H4 (cell line): Measurements from ENCODE around the gene PANK2. TPM values are rescaled to one million over a fixed set of nuclear protein-coding genes. Genes with fewer than 3 reads are reported as not detected.
"Not testable (repeated sequence)": the region's sequence is repeated elsewhere in the genome, so short reads cannot be mapped to it uniquely, and the experiment has no call there.

Experiments used
- DNase-seq: peaks from one replicate; pipeline ENCODE4 v3.0.0-alpha.2; 2015; ENCODE audit warnings: low spot score
- total RNA-seq: library from RNA; depleted of rRNA; stranded (reverse); fragments of >200 nt; shearing (Covaris generic); gene quantifications from 2 replicates; pipeline ENCODE4 v1.2.3, GENCODE V29; 2014

The PANK2 gene
- total RNA-seq, 1 experiment from 2014 or later, result 37.4 TPM

DNA sequence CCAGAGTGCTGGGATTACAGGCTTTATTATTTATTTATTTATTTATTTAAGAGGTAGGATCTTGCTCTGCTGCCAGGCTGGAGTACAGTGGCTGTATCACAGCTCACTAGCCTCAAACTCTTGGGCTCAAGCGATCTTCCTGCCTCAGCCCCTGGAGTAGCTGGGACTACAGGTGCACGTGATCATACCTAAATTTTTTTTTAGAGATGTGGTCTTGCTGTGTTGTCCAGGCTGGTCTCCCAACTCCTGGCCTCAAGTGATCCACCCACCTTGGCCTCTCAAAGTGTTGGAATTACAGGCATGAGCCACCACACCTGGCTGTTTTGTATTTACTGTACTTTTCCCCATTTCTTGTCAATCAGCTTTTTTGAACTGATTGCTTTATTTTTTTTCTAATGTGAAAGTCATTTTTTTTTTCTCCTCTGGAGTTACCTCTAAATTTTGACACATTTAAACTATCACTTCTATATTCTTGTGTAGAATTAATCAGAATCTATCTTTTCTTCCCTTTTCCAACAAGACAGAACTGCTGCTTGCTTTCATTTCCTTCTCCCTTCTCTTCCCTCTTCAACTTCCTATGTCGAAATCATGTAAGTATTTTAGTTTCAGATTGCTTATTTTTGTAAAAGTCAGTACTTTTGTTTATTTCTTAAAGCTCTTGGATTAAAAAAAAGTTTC, 12.0 kb downstream of the PANK2 start:
- no peak for DNase-seq

DNA sequence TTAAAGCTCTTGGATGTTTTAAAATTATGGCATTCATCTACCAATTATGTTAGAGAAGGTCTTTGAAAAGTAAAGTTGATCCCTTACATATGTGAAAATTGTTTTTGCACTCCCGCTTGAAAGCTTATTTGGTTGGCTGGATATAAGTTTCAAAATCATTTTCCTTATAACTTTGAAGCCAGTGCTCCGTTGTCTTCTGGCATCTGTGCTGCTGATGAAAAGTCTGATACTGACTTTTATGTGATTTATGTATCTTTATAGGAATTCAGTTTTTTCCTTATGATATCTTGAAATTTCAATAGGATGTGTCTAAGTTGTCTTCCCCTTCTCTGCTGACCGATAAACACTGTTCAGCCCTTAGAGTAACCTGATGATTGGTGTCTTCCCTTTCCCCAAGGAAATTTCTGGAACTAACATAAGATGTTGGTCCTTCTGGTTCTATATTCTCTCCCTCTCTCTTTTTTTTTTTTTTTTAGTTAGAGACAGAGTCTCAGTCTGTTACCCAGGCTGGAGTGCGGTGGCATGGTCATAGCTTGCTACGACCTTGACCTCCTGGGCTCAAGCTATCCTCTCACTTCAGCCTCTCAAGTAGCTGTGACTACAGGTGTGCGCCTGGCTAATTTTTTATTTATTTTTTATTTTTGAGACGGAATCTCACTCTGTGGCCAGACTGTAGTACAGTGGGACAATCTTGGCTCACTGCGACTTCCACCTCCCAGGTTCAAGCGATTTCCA, 12.7 kb downstream of the PANK2 start:
- DNase-seq, result no peak

DNA sequence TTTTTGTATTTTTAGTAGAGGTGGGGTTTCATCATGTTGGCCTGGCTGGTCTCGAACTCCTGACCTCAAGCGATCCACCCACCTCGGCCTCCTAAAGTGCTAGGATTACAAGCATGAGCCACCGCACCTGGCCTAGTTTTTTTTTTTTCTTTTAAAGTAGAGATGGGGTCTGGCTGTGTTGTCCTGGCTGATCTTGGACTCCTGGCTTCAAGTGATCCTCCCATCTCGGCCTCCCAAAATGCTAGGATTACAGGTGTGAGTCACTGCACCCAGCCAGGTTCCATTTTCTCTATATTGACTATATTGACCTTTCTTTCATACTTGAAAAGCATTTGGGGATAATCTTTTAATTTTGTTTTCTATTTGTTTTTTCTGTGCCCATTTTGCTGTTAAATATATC, 13.3 kb downstream of the PANK2 start:
- no peak for DNase-seq

DNA sequence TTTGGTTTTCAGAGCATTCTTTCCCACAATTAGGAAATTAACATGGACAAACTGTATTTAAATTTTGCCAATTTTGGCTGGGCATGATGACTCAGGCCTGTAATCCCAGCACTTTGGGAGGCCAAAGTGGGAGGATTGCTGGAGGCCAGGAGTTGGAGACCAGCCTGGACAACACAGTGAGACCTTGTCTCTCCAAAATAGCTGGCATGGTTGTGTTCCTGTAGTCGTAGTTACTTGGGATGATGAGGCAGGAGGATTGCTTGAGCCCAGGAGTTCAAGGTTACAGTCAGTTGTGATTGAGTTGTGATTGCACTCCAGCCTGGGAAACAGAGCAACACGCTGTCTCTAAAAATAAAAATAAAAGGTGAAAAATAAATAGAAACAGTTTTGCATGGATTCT, 15.0 kb downstream of the PANK2 start:
- no peak for DNase-seq

DNA sequence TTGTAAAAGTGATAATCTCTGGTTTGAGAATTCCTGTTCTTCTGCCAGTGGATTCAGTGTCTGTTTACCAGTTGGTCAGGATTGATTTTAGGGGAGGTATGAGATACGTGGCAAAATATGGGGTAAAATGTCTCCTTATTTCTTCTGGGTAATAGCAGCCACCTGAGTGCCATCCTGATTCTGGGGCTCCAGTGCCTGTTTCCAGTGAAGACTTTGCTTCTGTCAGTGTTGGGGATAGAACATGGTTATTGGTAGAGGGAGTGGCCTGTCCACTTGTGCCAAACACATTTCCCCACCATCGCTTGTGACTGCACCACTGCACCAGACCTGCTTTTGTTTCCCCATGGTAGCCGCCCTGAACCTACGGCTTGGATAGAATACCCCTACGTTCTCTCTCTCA, 15.7 kb downstream of the PANK2 start:
- no peak for DNase-seq

DNA sequence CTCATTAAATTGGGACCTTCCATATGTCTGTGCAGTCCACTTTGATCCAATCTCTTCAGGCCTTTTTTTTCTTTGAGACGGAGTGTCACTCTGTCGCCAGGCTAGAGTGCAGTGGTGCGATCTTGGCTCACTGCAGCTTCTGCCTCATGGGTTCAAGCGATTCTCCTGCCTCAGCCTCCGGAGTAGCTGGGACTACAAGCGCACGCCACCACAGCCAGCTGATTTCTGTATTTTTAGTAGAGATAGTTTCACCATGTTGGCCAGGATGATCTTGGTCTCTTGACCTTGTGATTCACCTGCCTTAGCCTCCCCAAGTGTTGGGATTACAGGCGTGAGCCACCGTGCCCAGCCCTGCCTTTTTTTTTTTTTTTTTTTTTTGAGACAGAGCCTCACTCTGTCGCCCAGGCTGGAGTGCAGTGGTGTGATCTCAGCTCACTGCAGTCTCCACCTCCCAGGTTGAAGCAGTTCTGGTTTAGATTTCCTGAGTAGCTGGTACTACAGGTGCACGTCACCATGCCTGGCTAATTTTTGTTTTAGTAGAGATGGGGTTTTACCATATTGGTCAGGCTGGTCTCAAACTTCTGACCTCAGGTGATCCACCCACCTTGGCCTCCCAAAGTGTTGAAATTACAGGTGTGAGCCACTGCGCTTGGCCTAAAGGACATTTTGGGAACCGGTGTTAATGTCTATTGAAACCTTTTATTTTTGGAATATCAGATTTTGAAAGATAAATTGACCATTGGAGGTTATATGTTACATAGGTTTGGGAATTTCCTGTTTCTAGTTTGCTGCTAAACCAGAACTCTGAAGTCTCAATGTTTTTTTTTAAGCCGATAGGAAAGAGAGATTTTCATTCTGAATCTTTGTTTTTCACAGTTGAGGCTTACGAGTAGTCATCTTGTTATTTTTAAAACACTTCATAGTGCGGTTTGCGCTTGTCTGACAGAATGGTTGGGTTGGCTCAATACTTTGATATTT, 17.8 kb downstream of the PANK2 start:
- not testable (repeated sequence) for DNase-seq

DNA sequence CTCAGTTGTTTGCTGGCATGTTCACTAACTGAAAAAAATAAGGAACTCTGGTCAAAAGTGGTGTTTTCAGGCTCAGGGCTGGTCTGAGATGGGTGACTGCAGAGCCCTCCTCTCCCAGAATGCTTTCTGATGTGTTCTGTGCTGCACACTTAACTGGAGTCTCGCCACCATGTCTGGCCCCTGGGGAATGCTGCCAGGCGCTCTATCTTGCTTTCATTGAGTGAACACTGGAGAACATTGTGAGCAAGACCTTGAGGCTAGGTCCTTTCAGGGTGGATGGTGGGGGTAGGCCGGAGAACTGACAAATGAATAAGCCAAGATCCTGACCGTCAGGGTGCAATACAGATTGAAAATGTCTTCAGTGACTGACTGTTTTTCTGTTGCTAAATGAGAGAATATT, 19.5 kb downstream of the PANK2 start:
- no peak for DNase-seq

DNA sequence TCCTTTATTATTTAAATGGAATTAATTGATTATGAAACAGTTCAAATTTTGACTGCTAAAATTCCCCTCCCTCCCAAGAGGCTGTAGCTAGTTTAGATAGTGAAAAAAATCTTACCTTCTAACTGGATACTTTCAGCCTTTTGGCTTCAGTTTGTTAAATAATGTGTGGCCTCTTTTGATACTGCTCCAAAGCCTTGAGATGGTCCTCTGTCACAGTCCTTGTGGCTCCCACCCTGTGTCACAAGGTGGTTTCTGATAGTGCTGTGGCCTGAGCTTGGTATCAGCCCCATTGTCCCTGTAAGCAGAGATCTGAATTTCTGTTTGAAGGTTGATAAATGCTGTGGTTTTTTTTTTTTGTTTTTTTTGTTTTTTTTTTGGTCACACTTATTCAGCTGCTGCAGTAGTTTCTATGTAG, 20.8 kb downstream of the PANK2 start:
- DNase-seq, result no peak

DNA sequence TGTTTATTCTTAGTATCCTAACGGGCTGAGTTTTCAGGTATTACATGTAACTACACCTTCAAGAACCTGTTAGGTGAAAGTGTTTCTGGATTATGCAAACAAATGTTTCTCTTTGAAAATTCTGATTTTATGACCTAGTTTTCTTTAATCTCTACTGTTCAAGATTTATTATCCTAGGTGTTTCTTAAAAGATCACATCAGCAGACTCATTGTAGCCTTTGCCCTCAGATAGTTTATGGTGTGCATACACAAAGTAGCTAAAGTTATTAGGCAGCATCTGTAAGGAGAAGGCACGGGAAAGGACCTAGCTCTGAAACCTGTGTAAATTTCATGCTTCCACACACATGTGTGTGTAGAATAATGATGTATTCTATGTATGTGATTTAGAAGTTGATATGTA, 21.7 kb downstream of the PANK2 start:
- no peak for DNase-seq

DNA sequence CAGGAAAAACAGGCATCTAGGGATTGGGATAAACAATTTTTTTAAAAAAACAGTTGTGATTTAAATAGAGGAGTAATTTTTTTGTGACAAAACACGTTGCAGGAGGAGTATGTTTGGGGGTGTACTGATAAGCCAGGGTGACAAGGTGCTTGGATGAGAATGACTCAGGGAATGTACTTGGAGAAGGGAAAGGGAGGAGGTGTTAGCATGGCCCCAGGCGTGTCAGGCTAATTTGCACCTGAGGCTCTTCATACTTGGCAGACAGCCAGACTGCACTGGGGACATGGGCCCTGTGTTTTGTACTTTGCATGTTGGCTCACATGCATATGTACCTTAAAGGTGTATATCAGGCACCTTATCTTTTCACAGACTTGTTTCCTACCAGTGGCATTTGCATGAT, 22.8 kb downstream of the PANK2 start:
- DNase-seq, result no peak

DNA sequence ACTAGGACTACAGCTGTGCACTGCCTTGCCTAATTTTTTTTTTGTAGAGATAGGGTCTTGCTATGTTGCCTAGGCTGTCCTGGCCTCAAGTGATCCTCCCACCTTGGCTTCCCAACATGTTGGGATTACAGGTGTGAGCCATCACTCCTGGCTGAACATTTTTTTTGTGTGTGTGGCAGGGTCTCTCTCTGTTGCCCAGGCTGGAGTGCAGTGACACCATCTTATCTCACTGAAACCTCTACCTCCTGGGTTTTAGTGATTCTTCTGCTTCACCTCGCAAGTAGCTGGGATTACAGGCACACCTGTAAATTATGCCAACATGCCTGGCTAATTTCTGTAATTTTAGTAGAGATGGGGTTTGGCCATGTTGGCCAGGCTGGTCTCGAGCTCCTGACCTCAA, 25.3 kb downstream of the PANK2 start:
- DNase-seq, result no peak

DNA sequence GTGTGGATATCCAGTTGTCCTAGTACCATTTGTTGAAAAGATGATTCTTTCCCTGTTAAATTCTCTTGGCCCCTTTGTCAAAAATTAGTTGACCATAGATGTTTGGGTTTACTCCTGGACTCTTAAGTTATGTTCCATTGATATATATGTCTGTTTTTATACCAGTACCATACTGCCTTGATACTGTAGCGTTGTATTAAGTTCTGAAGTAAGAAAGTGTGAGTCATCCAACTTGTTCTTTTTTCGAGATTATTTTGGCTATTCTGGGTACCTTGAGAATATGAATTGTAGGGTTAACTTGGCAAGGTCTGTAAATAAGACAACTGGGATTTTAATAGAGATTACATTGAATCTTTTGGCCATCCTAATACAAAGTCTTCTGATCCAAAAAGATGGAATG, 26.5 kb downstream of the PANK2 start:
- DNase-seq, result no peak

DNA sequence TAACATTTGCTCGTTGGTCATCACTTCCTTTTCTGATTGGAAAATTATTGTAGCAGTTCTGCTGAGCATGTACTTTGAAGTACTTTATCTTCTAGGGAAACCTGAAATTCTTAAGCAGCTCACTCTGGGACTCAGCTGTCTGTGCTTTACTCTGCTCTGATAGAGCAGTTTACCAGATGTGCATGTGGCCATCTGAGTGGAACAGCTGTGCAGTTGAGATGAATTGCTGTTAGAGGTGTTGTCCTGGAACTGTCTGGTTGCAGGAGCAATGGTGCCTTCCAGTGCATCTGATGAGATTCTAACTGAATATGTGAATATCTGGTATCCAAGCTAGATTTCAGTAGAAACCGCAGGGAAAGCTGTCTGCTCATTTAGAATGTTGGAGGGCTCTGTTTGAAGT, 27.2 kb downstream of the PANK2 start:
- no peak for DNase-seq

DNA sequence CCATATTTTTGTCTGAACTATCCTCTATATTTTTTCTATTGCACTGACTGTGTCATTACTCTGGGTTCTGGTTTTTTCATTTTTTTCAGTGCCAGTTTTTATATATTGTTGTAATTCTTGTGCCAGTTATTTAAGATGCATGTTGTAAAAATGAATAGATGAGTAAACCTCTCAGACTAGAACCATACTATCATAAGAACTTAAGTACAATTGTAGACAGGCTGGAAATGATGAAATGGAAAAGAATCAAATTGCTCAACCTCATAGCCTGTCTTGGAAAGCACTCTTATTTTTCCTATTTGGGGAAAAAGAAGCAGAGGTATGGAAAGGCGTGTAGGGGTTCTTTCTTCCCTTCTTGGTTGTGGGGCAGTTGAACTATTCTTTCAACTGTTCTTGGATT, 30.2 kb downstream of the PANK2 start:
- DNase-seq, result no peak

DNA sequence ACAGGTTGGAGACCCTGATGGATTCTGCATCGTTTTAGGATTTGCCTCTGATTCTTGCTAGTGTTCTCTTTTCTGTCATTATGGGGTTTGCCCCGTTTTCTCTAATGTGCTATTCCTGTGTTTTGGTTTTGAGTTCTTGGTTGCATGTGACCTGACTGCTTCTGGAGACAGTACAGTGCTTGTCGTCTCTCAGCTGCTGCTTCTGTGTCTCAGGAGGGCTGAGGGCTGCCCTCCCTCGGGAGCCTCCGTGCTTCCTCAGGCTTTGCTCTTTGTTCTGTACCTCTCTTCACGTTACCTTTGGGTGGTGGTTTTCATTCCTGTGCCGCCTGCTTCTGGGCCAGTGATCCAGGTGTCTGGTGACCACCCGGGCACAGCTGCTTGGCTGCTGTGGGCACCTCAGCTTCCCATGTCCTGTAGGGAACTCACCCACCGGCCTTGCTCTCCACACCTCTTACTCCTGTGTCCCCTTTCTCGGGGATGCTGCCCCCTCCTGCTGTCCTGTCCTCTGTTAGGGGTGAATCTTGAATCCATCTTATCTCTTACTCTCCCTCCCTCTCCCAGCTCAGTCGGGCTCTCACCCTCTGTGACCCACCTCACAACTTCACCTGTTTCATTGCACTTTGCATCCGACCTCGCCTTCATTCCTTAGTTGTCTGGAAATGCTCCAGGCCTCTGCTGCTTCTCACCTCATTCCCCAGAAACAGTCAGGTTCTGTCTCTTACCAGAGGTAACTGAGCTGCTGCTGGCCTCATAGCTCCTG, 33.2 kb downstream of the PANK2 start:
- DNase-seq, result no peak

DNA sequence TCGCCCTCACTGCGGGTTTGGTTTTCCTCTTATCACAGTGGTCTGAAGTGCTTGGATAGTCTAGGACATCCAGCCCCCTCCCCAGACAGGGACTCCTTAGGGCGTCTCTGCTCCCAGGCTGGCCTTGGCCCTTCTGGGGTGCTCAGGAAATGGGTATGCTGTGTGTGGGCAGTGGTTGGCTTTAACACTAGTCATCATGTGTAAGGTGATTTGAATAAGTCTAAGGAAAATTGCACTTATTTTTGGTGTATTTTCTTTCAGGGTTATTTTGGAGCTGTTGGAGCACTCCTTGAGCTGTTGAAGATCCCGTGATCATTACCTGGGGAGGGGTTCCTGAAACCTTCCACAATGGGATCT, 33.8 kb downstream of the PANK2 start:
- DNase-seq, result no peak

DNA sequence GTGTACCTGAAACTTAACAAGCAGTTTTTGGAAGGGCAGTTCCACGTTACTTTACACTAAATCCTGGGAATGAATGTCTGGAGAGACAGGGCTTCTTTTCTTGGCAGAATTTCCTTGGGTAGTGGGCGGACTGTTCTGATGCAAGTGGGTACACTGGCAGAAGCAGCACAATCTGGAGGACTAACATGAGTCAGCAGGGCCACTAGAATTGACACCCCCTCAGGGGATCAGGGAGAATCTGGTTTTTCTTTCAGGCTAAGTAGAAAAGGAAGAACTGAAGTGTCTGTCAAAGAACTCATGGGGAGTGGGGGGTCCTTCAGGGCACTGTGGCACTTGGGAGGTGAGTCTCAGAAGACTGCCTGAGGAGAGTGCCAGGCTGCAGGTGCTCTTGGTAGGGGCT, 34.6 kb downstream of the PANK2 start:
- no peak for DNase-seq

DNA sequence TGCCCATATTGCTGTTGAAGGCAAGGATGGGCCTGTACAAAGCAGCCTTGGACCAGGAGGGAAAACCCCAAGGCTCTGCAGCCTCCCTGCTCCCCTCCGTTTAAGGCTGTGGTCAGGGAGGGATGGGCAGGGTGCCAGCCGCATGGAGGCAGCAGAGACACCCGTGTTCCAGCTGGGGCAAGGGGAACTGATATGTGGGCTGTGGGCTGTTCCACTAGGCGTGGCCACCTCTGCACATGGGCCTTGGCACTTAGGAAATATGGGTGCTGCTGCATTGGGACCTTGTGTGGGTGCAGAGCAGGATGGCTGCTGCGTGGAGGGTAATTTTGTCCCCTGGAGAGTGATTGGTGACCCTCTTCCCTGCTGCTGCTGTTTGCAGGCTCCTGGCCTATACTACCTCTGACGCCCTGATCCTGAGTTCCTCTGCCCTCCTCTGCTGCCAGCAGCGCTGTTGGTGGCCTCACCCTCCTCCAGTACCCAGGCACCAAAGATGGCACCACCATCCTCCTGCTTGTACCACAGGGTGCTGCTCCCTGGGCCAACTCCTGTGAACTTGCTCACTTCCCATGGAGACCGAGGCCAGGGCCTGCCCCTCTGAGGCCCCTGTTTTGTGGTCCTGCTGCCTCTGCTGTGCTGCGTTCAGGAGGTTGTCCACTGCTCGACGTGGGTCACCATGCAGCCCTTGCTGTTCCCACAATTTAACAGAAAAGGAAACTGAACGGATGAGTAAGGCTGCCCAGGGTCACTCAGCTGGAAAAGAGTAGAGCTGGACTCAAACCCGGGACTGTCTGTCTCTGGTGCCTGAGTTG, 35.3 kb downstream of the PANK2 start:
- no peak for DNase-seq

DNA sequence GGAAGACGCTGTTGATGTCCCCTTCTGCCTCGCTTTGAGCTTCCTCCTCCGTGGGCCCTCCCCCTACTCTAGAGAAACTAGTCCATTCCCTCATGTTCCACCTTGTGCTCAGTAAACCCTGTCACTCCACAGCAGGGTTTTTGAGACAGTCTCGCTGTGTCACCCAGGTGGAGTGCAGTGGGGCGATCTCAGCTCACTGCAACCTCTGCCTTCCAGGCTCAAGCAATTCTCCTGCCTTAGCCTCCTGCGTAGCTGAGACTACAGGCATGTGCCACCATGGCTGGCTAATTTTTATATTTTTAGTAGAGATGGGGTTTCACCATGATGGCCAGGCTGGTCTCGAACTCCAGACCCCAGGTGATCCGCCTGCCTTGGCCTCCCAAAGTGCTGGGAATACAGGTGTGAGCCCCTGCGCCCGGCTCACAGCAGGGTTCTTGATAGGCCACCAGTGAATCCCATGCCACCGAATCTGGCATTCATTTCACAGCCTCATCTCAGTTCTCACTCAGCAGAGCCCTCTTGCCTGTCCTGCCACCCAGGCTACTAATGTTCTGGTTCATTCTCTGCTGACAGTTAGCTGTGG, 36.0 kb downstream of the PANK2 start:
- DNase-seq, result no peak

DNA sequence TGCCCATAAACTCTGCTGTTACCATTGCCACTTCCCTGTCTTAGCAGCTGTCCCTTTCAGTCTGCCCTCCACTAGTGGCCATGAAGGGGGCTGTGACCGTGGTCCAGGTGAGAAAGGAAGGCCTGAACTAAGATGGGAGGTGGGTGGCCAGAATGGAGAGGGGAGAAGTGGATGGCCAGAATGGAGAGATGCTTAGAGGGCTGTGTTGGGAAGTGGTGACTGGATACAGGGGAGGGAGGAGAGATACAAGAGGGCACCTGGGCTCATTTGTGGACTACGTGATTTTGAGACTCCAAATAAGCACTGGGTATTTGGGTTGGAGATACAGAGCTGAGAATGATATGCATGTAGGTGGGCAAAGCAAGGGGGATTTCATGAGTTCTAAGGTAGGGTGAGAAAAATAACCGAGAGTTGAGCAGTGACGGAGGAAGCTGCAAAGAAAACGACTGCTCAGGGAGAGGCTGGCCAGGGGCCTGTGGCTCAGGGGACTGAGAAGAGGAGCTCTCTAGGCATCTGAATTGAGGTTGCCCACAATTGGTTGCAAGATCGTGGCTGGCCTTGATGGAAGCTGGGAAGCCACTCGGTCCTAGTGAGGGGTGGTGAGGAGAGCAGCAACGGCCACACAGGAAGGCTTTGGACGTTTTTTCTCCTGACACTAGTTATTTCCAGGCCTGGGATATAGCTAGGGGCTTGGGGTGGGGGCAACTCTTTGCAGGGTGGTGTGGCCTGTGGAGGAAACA, 36.9 kb downstream of the PANK2 start:
- DNase-seq, result no peak
